Activated CD8-positive, alpha-beta memory T cell treated with anti-CD3 and anti-CD28 coated beads for 4 hours (primary cell): ENCODE data around the gene CCDC138.
"Not testable (repeated sequence)": the region's sequence is repeated elsewhere in the genome, so short reads cannot be mapped to it uniquely, and the experiment has no call there.

ENCODE experiments used
- DNase-seq, 2 donors: peaks; one replicate each; pipeline ENCODE4 v3.0.0-alpha.2; 2020; ENCODE audit warnings: low read depth in 2 of 2

The CCDC138 gene

GRCh38 chr2:108786354-108787215, at the start of gene CCDC138:
TSS of gene CCDC138 (plus strand) at chr2:108786771. CDS start at chr2:108786823, 52 bp downstream.
- peak; percentile 80 to 81 for DNase-seq

GRCh38 chr2:108757973-108758372, 28.6 kb upstream of the CCDC138 start:
- not testable (repeated sequence) for DNase-seq

- not testable (repeated sequence) for DNase-seq
Observed at GRCh38 chr2:108762618-108763017, 24.0 kb upstream of the CCDC138 start.

GRCh38 chr2:108766671-108767070, 19.9 kb upstream of the CCDC138 start:
- not testable (repeated sequence) for DNase-seq

GRCh38 chr2:108767859-108768258, 18.7 kb upstream of the CCDC138 start:
- DNase-seq: not testable (repeated sequence)

- DNase-seq: no peak
Observed at GRCh38 chr2:108776475-108776874, 10.1 kb upstream of the CCDC138 start.

GRCh38 chr2:108778857-108779256, 7.7 kb upstream of the CCDC138 start:
- no peak for DNase-seq

GRCh38 chr2:108786008-108786353, 590 bp upstream of the CCDC138 start:
- no peak for DNase-seq

- DNase-seq: no peak
Observed at GRCh38 chr2:108787216-108787541, 608 bp downstream of the CCDC138 start.

GRCh38 chr2:108803045-108803736, 16.6 kb downstream of the CCDC138 start:
- DNase-seq: no peak

GRCh38 chr2:108805032-108805431, 18.5 kb downstream of the CCDC138 start:
- DNase-seq: no peak

GRCh38 chr2:108805782-108806181, 19.2 kb downstream of the CCDC138 start:
- DNase-seq: no peak

GRCh38 chr2:108806371-108807113, 20.0 kb downstream of the CCDC138 start:
- no peak for DNase-seq

GRCh38 chr2:108809936-108810335, 23.4 kb downstream of the CCDC138 start:
- DNase-seq: no peak

GRCh38 chr2:108810993-108811957, 24.7 kb downstream of the CCDC138 start:
- no peak for DNase-seq

- DNase-seq: no peak
Observed at GRCh38 chr2:108813732-108814131, 27.2 kb downstream of the CCDC138 start.

GRCh38 chr2:108820482-108820881, 33.9 kb downstream of the CCDC138 start:
- no peak for DNase-seq

GRCh38 chr2:108823286-108823685, 36.7 kb downstream of the CCDC138 start:
- no peak for DNase-seq

- DNase-seq: no peak
Observed at GRCh38 chr2:108824316-108825070, 37.9 kb downstream of the CCDC138 start.

- no peak for DNase-seq
Observed at GRCh38 chr2:108825254-108825653, 38.7 kb downstream of the CCDC138 start.

- DNase-seq: no peak
Observed at GRCh38 chr2:108825736-108826135, 39.2 kb downstream of the CCDC138 start.
